Measurements from ENCODE around the gene IL1RAPL1. TPM values are rescaled to one million over a fixed set of nuclear protein-coding genes. Genes with fewer than 3 reads are reported as not detected.

IL1RAPL1 gene
- not detected in 5 replicates for total RNA-seq (2022; extraction: Qiagen RNA extraction)

DNA sequence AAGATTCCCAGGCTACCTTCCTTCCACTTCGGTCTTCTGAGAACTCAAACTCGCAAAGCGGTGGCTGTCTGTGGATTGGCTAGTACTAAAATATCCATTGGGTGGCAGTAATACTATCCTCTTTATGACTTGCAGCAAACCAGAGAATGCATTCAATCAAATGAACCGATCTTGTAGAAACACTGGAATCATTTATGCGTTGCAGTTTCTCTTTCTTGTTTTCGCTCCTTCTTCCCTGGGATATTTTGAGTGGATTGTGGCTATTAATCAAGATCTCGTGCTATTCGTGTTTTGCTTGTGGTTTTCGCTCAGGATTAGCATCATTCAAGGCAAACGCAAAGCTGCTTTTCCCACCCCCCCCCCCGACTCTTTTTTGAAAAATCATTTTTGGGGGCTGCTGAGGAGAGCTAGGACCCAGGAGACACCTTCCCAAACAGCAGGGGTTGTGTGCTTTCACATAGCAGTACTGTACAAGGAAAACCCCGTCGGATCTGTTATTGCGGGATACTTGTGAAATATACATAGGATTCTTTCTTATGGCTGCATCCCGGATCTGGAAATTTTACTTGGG is at the start of gene IL1RAPL1:
Gene IL1RAPL1 (plus strand): TSS at position 466 of the 571 bp plus-strand sequence.

Data from A549 treated with Mapracorat at 1 μM for 4 hours (cell line).